Spleen (tissue), 7 donors: ENCODE data around the gene HEMK1.

Experiments
- CTCF ChIP-seq, 11 experiments: fragments of 200-600 bp in 7 of 11; fragments of 450-650 bp in 4 of 11; sonication (generic) in 4 of 11; IDR thresholded peaks in 8 of 11; conservative IDR thresholded peaks in 3 of 11; 1 replicate in 7 of 11; 2 replicates in 4 of 11; pipeline versions ENCODE4 v1.4.0 to v1.8.0; 2016 to 2021; ENCODE audit warnings: antibody characterized with exemption in 11 of 11, inconsistent platforms in 4 of 11, mild to moderate bottlenecking in 1 of 11
- POLR2A ChIP-seq, 3 donors: fragments of 450-650 bp; IDR thresholded peaks; one replicate each; pipeline ENCODE4 v1.5.1; 2017; ENCODE audit warnings: antibody characterized with exemption in 3 of 3, mild to moderate bottlenecking in 1 of 3
- donor health status: DM: no; HTN: no; CAD: no; lungs with moderate emphysema.
- donor health status: DM: no; HTN: no; CAD: no.
- donor health status: DM: no; HTN: no; CAD: no.

GRCh38 chr3:50585919-50586762, 16.8 kb downstream of the HEMK1 start:
- TF ChIP-seq CTCF (IDR thresholded peaks at IDR 0.05 in 8 of 11, conservative IDR thresholded peaks at IDR 0.05 in 3 of 11), result no peak
- no peak for TF ChIP-seq POLR2A (IDR thresholded peaks at IDR 0.05)
